H1 (cell line): ENCODE measurements around the gene F5. TPM values are rescaled to one million over a fixed set of nuclear protein-coding genes. Genes with fewer than 3 reads are reported as not detected.

Experiments used
- CHD7 ChIP-seq: fragments of 300-600 bp; sonication (generic); IDR thresholded peaks from 2 replicates; pipeline ENCODE4 v1.7.1; 2012; ENCODE audit warnings: low read length, moderate library complexity, mild to moderate bottlenecking, inconsistent platforms; ENCODE audit not compliant: insufficient replicate concordance
- CTBP2 ChIP-seq: IDR thresholded peaks from 2 replicates; pipeline ENCODE4 v1.7.0; 2011; ENCODE audit warnings: borderline replicate concordance, mild to moderate bottlenecking, moderate library complexity, mixed read lengths, low read length; ENCODE audit not compliant: insufficient read depth, insufficient read length
- CTCF ChIP-seq, 3 experiments: IDR thresholded peaks; 1 replicate in 2 of 3; 2 replicates in 1 of 3; pipeline versions ENCODE4 v1.5.1 to v1.6.1; 2011; ENCODE audit warnings: low read length in 3 of 3, mild to moderate bottlenecking in 3 of 3, inconsistent platforms in 2 of 3, low read depth in 1 of 3, moderate library complexity in 1 of 3; ENCODE audit not compliant: insufficient read depth in 1 of 3; ENCODE audit errors: control extremely low read depth in 1 of 3
- EP300 ChIP-seq, 2 experiments: IDR thresholded peaks; 1 replicate in 1 of 2; 2 replicates in 1 of 2; pipeline ENCODE4 v1.6.1; 2011 to 2012; ENCODE audit warnings: low read depth in 2 of 2, low read length in 2 of 2, mild to moderate bottlenecking in 2 of 2, borderline replicate concordance in 1 of 2, inconsistent platforms in 1 of 2, moderate library complexity in 1 of 2
- polyA plus RNA-seq, 7 experiments: library from polyadenylated mRNA; depleted of rRNA in 3 of 7; stranded (reverse) in 5 of 7; unstranded in 2 of 7; fragments of >200 nt in 5 of 7; fragments of 200-250 nt in 2 of 7; gene quantifications; 1 replicate in 5 of 7; 2 replicates in 1 of 7; 4 replicates in 1 of 7; pipeline versions ENCODE4 v1.2.1 to v1.2.3, GENCODE V29; 2011 to 2013; ENCODE audit warnings: missing spikeins in 2 of 7, mixed read lengths in 2 of 7
- total RNA-seq: library from RNA; stranded (reverse); fragmentation: NEBNext Ultra II Directional; extraction: Animal tissue kit (Norgen Biotek cat#: 25700); gene quantifications from 2 replicates; pipeline ENCODE4 v1.2.1, GENCODE V29; 2021

F5 gene
- total and polyA plus RNA-seq, 2 of the 8 experiments (the other 6 are each of a cell fraction or from before 2014, with no cell fraction given): 0.04 to 0.06 TPM

- TF ChIP-seq EP300 (IDR thresholded peaks at IDR 0.05; ENCODE audit: borderline replicate concordance in 1 of 2, low read depth in 2 of 2, low read length in 2 of 2) (no peak), CHD7 (no peak), CTCF (IDR thresholded peaks at IDR 0.05; ENCODE audit: control extremely low read depth in 1 of 3, insufficient read depth in 1 of 3, low read depth in 1 of 3, low read length in 3 of 3) (no peak), CTBP2 (no peak)
Observed at GRCh38 chr1:169563019-169563615, 23.2 kb downstream of the F5 start (continued).
